H9 (cell line): ENCODE results near the gene CHGA. TPM values are rescaled to one million over a fixed set of nuclear protein-coding genes. Genes with fewer than 3 reads are reported as not detected.

Experiments
- DNase-seq: peaks from one replicate; pipeline ENCODE4 v3.0.0-alpha.2; 2017
- H2AFZ ChIP-seq: one replicate; pipeline ENCODE4 v1.6.1; 2013; ENCODE audit warnings: mild to moderate bottlenecking, low read length, control low read depth, moderate library complexity
- H2AK5ac ChIP-seq: 2 replicates; pipeline ENCODE4 v1.6.1; 2013; ENCODE audit warnings: low read length, control low read depth, mixed read lengths; ENCODE audit not compliant: insufficient read length
- H2BK120ac ChIP-seq: one replicate; pipeline ENCODE4 v1.6.1; 2013; ENCODE audit warnings: low read depth, mild to moderate bottlenecking, low read length, control low read depth, inconsistent platforms; ENCODE audit not compliant: poor library complexity, severe bottlenecking
- H2BK12ac ChIP-seq: 2 replicates; pipeline ENCODE4 v1.6.1; 2013; ENCODE audit warnings: low read length, control low read depth, mixed read lengths, low read depth; ENCODE audit not compliant: insufficient read length
- H2BK15ac ChIP-seq: 2 replicates; pipeline ENCODE4 v1.6.1; 2013; ENCODE audit warnings: low read depth, low read length, control low read depth
- H2BK20ac ChIP-seq: one replicate; pipeline ENCODE4 v1.6.1; 2013; ENCODE audit warnings: low read depth, mild to moderate bottlenecking, low read length, control low read depth, inconsistent platforms; ENCODE audit not compliant: poor library complexity, severe bottlenecking
- H2BK5ac ChIP-seq: 2 replicates; pipeline ENCODE4 v1.6.1; 2013; ENCODE audit warnings: low read length, control low read depth, mixed read lengths; ENCODE audit not compliant: insufficient read length
- H3K14ac ChIP-seq: 2 replicates; pipeline ENCODE4 v1.6.1; 2013; ENCODE audit warnings: low read length, control low read depth; ENCODE audit not compliant: insufficient read depth
- H3K18ac ChIP-seq: 2 replicates; pipeline ENCODE4 v1.6.1; 2013; ENCODE audit warnings: low read depth, mild to moderate bottlenecking, mixed read lengths, low read length, control low read depth; ENCODE audit not compliant: insufficient read length
- H3K23ac ChIP-seq: 2 replicates; pipeline ENCODE4 v1.6.1; 2013; ENCODE audit warnings: low read length, control low read depth, mixed read lengths, low read depth; ENCODE audit not compliant: insufficient read length
- H3K23me2 ChIP-seq: 2 replicates; pipeline ENCODE4 v1.6.1; 2013; ENCODE audit warnings: low read depth, mild to moderate bottlenecking, mixed read lengths, low read length, control low read depth; ENCODE audit not compliant: insufficient read length, poor library complexity, severe bottlenecking
- H3K27ac ChIP-seq: 2 replicates; pipeline ENCODE4 v1.5.1; 2013; ENCODE audit warnings: low read length, control low read depth, mixed read lengths, low read depth; ENCODE audit not compliant: insufficient read length
- H3K27me3 ChIP-seq: 2 replicates; pipeline ENCODE4 v1.6.1; 2013; ENCODE audit warnings: low read length, control low read depth, inconsistent platforms; ENCODE audit not compliant: insufficient read depth
- H3K4ac ChIP-seq: 2 replicates; pipeline ENCODE4 v1.6.1; 2013; ENCODE audit warnings: low read depth, mild to moderate bottlenecking, control low read depth, inconsistent platforms, low read length, moderate library complexity
- H3K4me1 ChIP-seq: 2 replicates; pipeline ENCODE4 v1.6.1; 2013; ENCODE audit warnings: low read length, control low read depth, inconsistent platforms; ENCODE audit not compliant: insufficient read depth
- H3K4me2 ChIP-seq: 2 replicates; pipeline ENCODE4 v1.6.1; 2013; ENCODE audit warnings: low read length, control low read depth, mixed read lengths; ENCODE audit not compliant: insufficient read length, insufficient read depth
- H3K56ac ChIP-seq: 2 replicates; pipeline ENCODE4 v1.6.1; 2013; ENCODE audit warnings: low read depth, mild to moderate bottlenecking, mixed read lengths, low read length, control low read depth; ENCODE audit not compliant: insufficient read length
- H3K79me1 ChIP-seq: 2 replicates; pipeline ENCODE4 v1.6.1; 2013; ENCODE audit warnings: low read depth, mild to moderate bottlenecking, moderate library complexity, low read length, control low read depth, inconsistent platforms; ENCODE audit not compliant: insufficient read depth, poor library complexity, severe bottlenecking
- H3K79me2 ChIP-seq: 2 replicates; pipeline ENCODE4 v1.6.1; 2013; ENCODE audit warnings: low read length, control low read depth, inconsistent platforms; ENCODE audit not compliant: insufficient read depth
- H3K9ac ChIP-seq: 2 replicates; pipeline ENCODE4 v1.6.1; 2013; ENCODE audit warnings: low read length, control low read depth, mixed read lengths; ENCODE audit not compliant: insufficient read length; ENCODE audit errors: extremely low read depth
- H3K9me3 ChIP-seq: one replicate; pipeline ENCODE4 v1.6.1; 2013; ENCODE audit warnings: low read depth, low read length, inconsistent platforms; ENCODE audit not compliant: control insufficient read depth
- H3T11ph ChIP-seq: one replicate; pipeline ENCODE4 v1.6.1; 2013; ENCODE audit warnings: mild to moderate bottlenecking, low read length, control low read depth, inconsistent platforms
- H4K20me1 ChIP-seq: one replicate; pipeline ENCODE4 v1.6.1; 2013; ENCODE audit not compliant: control insufficient read depth, insufficient read length, insufficient read depth
- H4K5ac ChIP-seq: 2 replicates; pipeline ENCODE4 v1.6.1; 2013; ENCODE audit warnings: low read depth, mild to moderate bottlenecking, mixed read lengths, low read length, control low read depth; ENCODE audit not compliant: insufficient read length
- H4K8ac ChIP-seq: replicated peaks from 2 replicates; pipeline ENCODE4 v1.6.1; 2013; ENCODE audit warnings: low read length, control low read depth, mixed read lengths, low read depth; ENCODE audit not compliant: insufficient read length
- H4K91ac ChIP-seq: 2 replicates; pipeline ENCODE4 v1.6.1; 2013; ENCODE audit warnings: low read depth, mild to moderate bottlenecking, moderate library complexity, mixed read lengths, low read length, control low read depth; ENCODE audit not compliant: insufficient read length
- H3K27ac Mint-ChIP-seq, 3 experiments: 2 replicates in 2 of 3; 3 replicates in 1 of 3; pipeline ENCODE4 v1.8.0; 2020 to 2021; ENCODE audit warnings: mixed read lengths in 3 of 3, mild to moderate bottlenecking in 1 of 3, moderate library complexity in 1 of 3
- H3K27me3 Mint-ChIP-seq: 2 replicates; pipeline ENCODE4 v1.8.0; 2021; ENCODE audit warnings: low read depth, mild to moderate bottlenecking, moderate library complexity, mixed read lengths
- H3K36me3 Mint-ChIP-seq, 3 experiments: 2 replicates in 2 of 3; 3 replicates in 1 of 3; pipeline ENCODE4 v1.8.0; 2020 to 2021; ENCODE audit warnings: low read depth in 3 of 3, mixed read lengths in 3 of 3; ENCODE audit not compliant: insufficient read depth in 1 of 3
- H3K4me1 Mint-ChIP-seq, 2 experiments: 2 replicates each; pipeline ENCODE4 v1.8.0; 2020; ENCODE audit warnings: mixed read lengths in 2 of 2
- H3K4me3 Mint-ChIP-seq, 2 experiments: 2 replicates in 1 of 2; 3 replicates in 1 of 2; pipeline ENCODE4 v1.8.0; 2020 to 2021; ENCODE audit warnings: mild to moderate bottlenecking in 2 of 2, mixed read lengths in 2 of 2, moderate library complexity in 1 of 2
- H3K9me3 Mint-ChIP-seq, 2 experiments: 2 replicates in 1 of 2; 3 replicates in 1 of 2; pipeline ENCODE4 v1.8.0; 2020; ENCODE audit warnings: mild to moderate bottlenecking in 2 of 2, mixed read lengths in 2 of 2, moderate library complexity in 1 of 2
- CTCF ChIP-seq: fragments of 200-600 bp; sonication (generic); conservative IDR thresholded peaks from 3 replicates; pipeline ENCODE4 v1.8.0; 2021; ENCODE audit warnings: antibody characterized with exemption, mild to moderate bottlenecking
- WGBS: extraction: QIAGEN DNeasy Blood & Tissue Kit; methylation state at CpG from one replicate; pipeline ENCODE4 v1.1.7; 2013; ENCODE audit warnings: missing lambda C conversion rate, low lambda C conversion rate, mixed read lengths; ENCODE audit not compliant: insufficient read length; ENCODE audit errors: extremely low coverage; 5-methylcytosine and 5-hydroxymethylcytosine counted together
- total RNA-seq: library from RNA; stranded (reverse); gene quantifications from 2 replicates; pipeline ENCODE4 v1.2.1, GENCODE V29; 2021

The CHGA gene
- total RNA-seq, 1 experiment from 2014 or later = 6.7 TPM

- H2BK120ac ChIP-seq = no peak overlapping the region
- H3K27me3 ChIP-seq = no peaks in the 10 kb centered on the region
- Mint-ChIP-seq H3K27ac (peak overlapping the region; percentile 14 to 65 (median 47); a peak in 2 of 7 replicates), H3K9me3 (peaks cover 6 to 16% of the 10 kb centered on the region in 2 experiments), H3K27me3 (no peaks in the 10 kb centered on the region), H3K4me1 (peaks cover 25 to 27% of the 10 kb centered on the region in 2 experiments), H3K4me3 (no peak overlapping the region), H3K36me3 (peaks cover 14 to 27% (median 15%) of the 10 kb centered on the region in 3 experiments)
- no peaks in the 10 kb centered on the region for H3K4me1 ChIP-seq
- no peak overlapping the region for H2BK5ac ChIP-seq
- H4K91ac ChIP-seq = no peak overlapping the region
- H2BK15ac ChIP-seq = no peak overlapping the region
- H2BK20ac ChIP-seq = no peak overlapping the region
- no peak overlapping the region for H2AK5ac ChIP-seq
- DNase-seq = no peak
- no peak overlapping the region for H3K27ac ChIP-seq
- no peaks in the 10 kb centered on the region for H3K9me3 ChIP-seq
- TF ChIP-seq CTCF = no peak
- no peak overlapping the region for H3K4me2 ChIP-seq
- H3K79me1 ChIP-seq = peaks cover 3% of the 10 kb centered on the region
- H4K8ac ChIP-seq = no peak overlapping the region
- no peaks in the 10 kb centered on the region for H3K23me2 ChIP-seq
- H3K14ac ChIP-seq = no peak overlapping the region
- no peak overlapping the region for H3K23ac ChIP-seq
- H4K20me1 ChIP-seq = no peaks in the 10 kb centered on the region
- no CpG with 5 or more reads among the region's 12 CpGs for WGBS
- H3K79me2 ChIP-seq = peaks cover 6% of the 10 kb centered on the region; the same call in 1 of the 2 replicates
- no peak overlapping the region for H2BK12ac ChIP-seq
- H2AFZ ChIP-seq = no peak overlapping the region
- no peak overlapping the region for H3K18ac ChIP-seq
- no peak overlapping the region for H3T11ph ChIP-seq
- no peak overlapping the region for H3K4ac ChIP-seq
- no peak overlapping the region for H3K56ac ChIP-seq
- H3K9ac ChIP-seq = no peak overlapping the region
- no peak overlapping the region for H4K5ac ChIP-seq
Observed at GRCh38 chr14:92964124-92965109, 41.5 kb downstream of the CHGA start.
